H1 (cell line): ENCODE data around the gene AADAC. TPM values are rescaled to one million over a fixed set of nuclear protein-coding genes. Genes with fewer than 3 reads are reported as not detected.

Experiments
- CTCF ChIA-PET: fragments of 300-600 bp; sonication (Branson Sonifier 250); formaldehyde crosslinking; loops from one replicate; lab custom pipeline; 2021; ENCODE audit not compliant: partially characterized antibody; lab: Charles Lee
- POLR2A ChIA-PET: fragments of 300-600 bp; sonication (Branson Sonifier 250); formaldehyde crosslinking; loops from one replicate; lab custom pipeline; 2021; ENCODE audit warnings: inconsistent platforms; ENCODE audit not compliant: partially characterized antibody; lab: Charles Lee
- DNase-seq, 2 experiments: peaks; one replicate each; pipeline versions ENCODE4 v3.0.0 to v3.0.0-alpha.2; 2010 to 2022; ENCODE audit warnings: low spot score in 2 of 2, low read depth in 1 of 2, mixed read lengths in 1 of 2
- FAIRE-seq: peaks from 2 replicates; lab custom pipeline; 2011; peaks lifted over from hg19 to GRCh38; lab: Jason Lieb, UNC
- H2AFZ ChIP-seq: 2 replicates; pipeline ENCODE4 v1.8.1; 2012; ENCODE audit warnings: low read length, inconsistent platforms
- H2AK5ac ChIP-seq: 2 replicates; pipeline ENCODE4 v1.6.1; 2013; ENCODE audit warnings: low read depth, low read length
- H2BK120ac ChIP-seq: replicated peaks from 2 replicates; pipeline ENCODE3; 2013; ENCODE audit warnings: low read depth, low read length, inconsistent platforms
- H2BK12ac ChIP-seq: 2 replicates; pipeline ENCODE4 v1.6.1; 2013; ENCODE audit warnings: low read depth, low read length
- H2BK15ac ChIP-seq: 2 replicates; pipeline ENCODE4 v1.6.1; 2013; ENCODE audit warnings: low read length
- H2BK20ac ChIP-seq: 2 replicates; pipeline ENCODE4 v1.6.1; 2013; ENCODE audit warnings: low read length
- H2BK5ac ChIP-seq: 2 replicates; pipeline ENCODE4 v1.6.1; 2013; ENCODE audit warnings: low read depth, low read length
- H3K14ac ChIP-seq: 2 replicates; pipeline ENCODE4 v1.6.1; 2013; ENCODE audit warnings: inconsistent platforms; ENCODE audit not compliant: insufficient read length
- H3K18ac ChIP-seq: 2 replicates; pipeline ENCODE4 v1.6.1; 2013; ENCODE audit warnings: low read length; ENCODE audit errors: extremely low read depth
- H3K23ac ChIP-seq: 2 replicates; pipeline ENCODE4 v1.6.1; 2013; ENCODE audit warnings: inconsistent platforms; ENCODE audit not compliant: insufficient read length
- H3K23me2 ChIP-seq: 2 replicates; pipeline ENCODE4 v1.6.1; 2013; ENCODE audit warnings: low read depth, low read length
- H3K27ac ChIP-seq: 2 replicates; pipeline ENCODE4 v1.6.1; 2011; ENCODE audit warnings: low read depth, low read length, inconsistent platforms
- H3K27me3 ChIP-seq, 4 experiments: replicated peaks in 1 of 4; 1 replicate in 1 of 4; 2 replicates in 3 of 4; pipeline versions ENCODE4 v1.6.1 to v1.8.1; 2011 to 2013; ENCODE audit warnings: low read length in 3 of 4, mild to moderate bottlenecking in 3 of 4, inconsistent platforms in 2 of 4, mixed read lengths in 2 of 4, moderate library complexity in 1 of 4; ENCODE audit not compliant: control insufficient read depth in 3 of 4, insufficient read depth in 3 of 4; ENCODE audit errors: extremely low read depth in 1 of 4
- H3K36me3 ChIP-seq, 4 experiments: 2 replicates each; pipeline versions ENCODE4 v1.6.1 to v1.8.1; 2011 to 2013; ENCODE audit warnings: mild to moderate bottlenecking in 4 of 4, low read length in 3 of 4, moderate library complexity in 2 of 4, control low read depth in 1 of 4, inconsistent platforms in 1 of 4; ENCODE audit not compliant: insufficient read depth in 4 of 4, control insufficient read depth in 2 of 4
- H3K4ac ChIP-seq: replicated peaks from 2 replicates; pipeline ENCODE3; 2013; ENCODE audit warnings: low read length, low read depth, mixed read lengths, inconsistent platforms; ENCODE audit not compliant: insufficient read length
- H3K4me1 ChIP-seq, 4 experiments: replicated peaks in 1 of 4; 1 replicate in 1 of 4; 2 replicates in 3 of 4; pipeline versions ENCODE4 v1.6.1 to v1.8.1; 2011 to 2013; ENCODE audit warnings: low read length in 3 of 4, inconsistent platforms in 2 of 4, mixed read lengths in 1 of 4; ENCODE audit not compliant: insufficient read depth in 4 of 4, control insufficient read depth in 3 of 4
- H3K4me2 ChIP-seq, 2 experiments: 2 replicates each; pipeline versions ENCODE4 v1.6.1 to v1.8.1; 2011 to 2013; ENCODE audit warnings: low read depth in 2 of 2, low read length in 2 of 2, control low read depth in 1 of 2, inconsistent platforms in 1 of 2, mild to moderate bottlenecking in 1 of 2; ENCODE audit not compliant: insufficient read depth in 1 of 2
- H3K4me3 ChIP-seq, 4 experiments: fragments of 200-600, 300-600 bp in 1 of 4; sonication (generic), shearing (Covaris generic), sonication (Bioruptor Twin) in 1 of 4; 2 replicates each; pipeline versions ENCODE4 v1.5.1 to v1.8.1; 2011 to 2016; ENCODE audit warnings: low read length in 4 of 4, low read depth in 3 of 4, control low read depth in 2 of 4, inconsistent platforms in 2 of 4, mild to moderate bottlenecking in 2 of 4, mixed read lengths in 1 of 4, moderate library complexity in 1 of 4; ENCODE audit not compliant: insufficient read depth in 2 of 4; ENCODE audit errors: extremely low read depth in 1 of 4
- H3K56ac ChIP-seq: replicated peaks from 2 replicates; pipeline ENCODE3; 2013; ENCODE audit warnings: low read depth, mild to moderate bottlenecking, mixed read lengths, low read length, inconsistent platforms; ENCODE audit not compliant: insufficient read length
- H3K79me1 ChIP-seq: 2 replicates; pipeline ENCODE4 v1.6.1; 2013; ENCODE audit warnings: low read depth, low read length, control low read depth
- H3K79me2 ChIP-seq, 2 experiments: 2 replicates each; pipeline versions ENCODE4 v1.6.1 to v1.8.1; 2012 to 2013; ENCODE audit warnings: low read length in 2 of 2, mild to moderate bottlenecking in 2 of 2, inconsistent platforms in 1 of 2; ENCODE audit not compliant: insufficient read depth in 2 of 2, control insufficient read depth in 1 of 2
- H3K9ac ChIP-seq, 4 experiments: replicated peaks in 1 of 4; 1 replicate in 1 of 4; 2 replicates in 3 of 4; pipeline versions ENCODE4 v1.6.1 to v1.8.1; 2011 to 2013; ENCODE audit warnings: low read depth in 3 of 4, low read length in 3 of 4, control low read depth in 2 of 4, mild to moderate bottlenecking in 2 of 4, moderate library complexity in 2 of 4, inconsistent platforms in 1 of 4; ENCODE audit errors: extremely low read depth in 1 of 4
- H3K9me3 ChIP-seq, 2 experiments: 2 replicates each; pipeline versions ENCODE4 v1.6.1 to v1.8.1; 2012 to 2013; ENCODE audit warnings: mild to moderate bottlenecking in 2 of 2, moderate library complexity in 2 of 2, control low read depth in 1 of 2, inconsistent platforms in 1 of 2, low read depth in 1 of 2, low read length in 1 of 2, mixed read lengths in 1 of 2; ENCODE audit not compliant: insufficient read depth in 2 of 2
- H4K20me1 ChIP-seq, 2 experiments: replicated peaks in 1 of 2; 2 replicates each; pipeline versions ENCODE3 to v1.8.1; 2011 to 2013; ENCODE audit warnings: inconsistent platforms in 2 of 2, low read length in 2 of 2, mild to moderate bottlenecking in 1 of 2; ENCODE audit not compliant: insufficient read depth in 2 of 2, control insufficient read depth in 1 of 2
- H4K5ac ChIP-seq: 2 replicates; pipeline ENCODE4 v1.6.1; 2013; ENCODE audit warnings: low read length, low read depth, mixed read lengths, inconsistent platforms; ENCODE audit not compliant: insufficient read length
- H4K8ac ChIP-seq: 2 replicates; pipeline ENCODE4 v1.8.0; 2013; ENCODE audit warnings: mild to moderate bottlenecking, moderate library complexity, low read length, inconsistent platforms; ENCODE audit not compliant: insufficient read depth; ENCODE audit errors: extremely low read depth
- H4K91ac ChIP-seq: replicated peaks from 2 replicates; pipeline ENCODE3; 2013; ENCODE audit warnings: low read length, mixed read lengths, inconsistent platforms; ENCODE audit not compliant: insufficient read length
- CREB1 ChIP-seq: IDR thresholded peaks from 2 replicates; pipeline ENCODE4 v1.6.1; 2012; ENCODE audit warnings: inconsistent platforms
- EGR1 ChIP-seq: IDR thresholded peaks from 2 replicates; pipeline ENCODE4 v1.6.1; 2011; ENCODE audit warnings: low read depth, low read length, borderline replicate concordance
- PHF8 ChIP-seq: fragments of 200-600 bp; sonication (generic); conservative IDR thresholded peaks from 2 replicates; pipeline ENCODE4 v1.7.1; 2012; ENCODE audit warnings: low read depth, mild to moderate bottlenecking, inconsistent platforms, low read length, moderate library complexity
- SIRT6 ChIP-seq: IDR thresholded peaks from one replicate; pipeline ENCODE4 v1.7.1; 2012; ENCODE audit warnings: low read length, inconsistent platforms
- WGBS, 2 experiments: shearing (Covaris generic) in 1 of 2; methylation state at CpG; one replicate each; pipeline versions ENCODE4 v1.1.6 to v1.1.7; 2013 to 2015; ENCODE audit warnings: low lambda C conversion rate in 2 of 2, mixed read lengths in 2 of 2, inconsistent platforms in 1 of 2, low coverage in 1 of 2, missing lambda C conversion rate in 1 of 2; ENCODE audit not compliant: insufficient replicate concordance in 2 of 2, insufficient coverage in 1 of 2, insufficient read length in 1 of 2; ENCODE audit errors: extremely low coverage in 1 of 2, missing lambda C conversion rate in 1 of 2; 5-methylcytosine and 5-hydroxymethylcytosine counted together
- polyA plus RNA-seq, 7 experiments: library from polyadenylated mRNA; depleted of rRNA in 3 of 7; stranded (reverse) in 5 of 7; unstranded in 2 of 7; fragments of >200 nt in 5 of 7; fragments of 200-250 nt in 2 of 7; gene quantifications; 1 replicate in 5 of 7; 2 replicates in 1 of 7; 4 replicates in 1 of 7; pipeline versions ENCODE4 v1.2.1 to v1.2.3, GENCODE V29; 2011 to 2013; ENCODE audit warnings: missing spikeins in 2 of 7, mixed read lengths in 2 of 7
- total RNA-seq: library from RNA; stranded (reverse); fragmentation: NEBNext Ultra II Directional; extraction: Animal tissue kit (Norgen Biotek cat#: 25700); gene quantifications from 2 replicates; pipeline ENCODE4 v1.2.1, GENCODE V29; 2021

The AADAC gene
- total and polyA plus RNA-seq, 2 of the 8 experiments (the other 6 are each of a cell fraction or from before 2014, with no cell fraction given) = not detected

DNA sequence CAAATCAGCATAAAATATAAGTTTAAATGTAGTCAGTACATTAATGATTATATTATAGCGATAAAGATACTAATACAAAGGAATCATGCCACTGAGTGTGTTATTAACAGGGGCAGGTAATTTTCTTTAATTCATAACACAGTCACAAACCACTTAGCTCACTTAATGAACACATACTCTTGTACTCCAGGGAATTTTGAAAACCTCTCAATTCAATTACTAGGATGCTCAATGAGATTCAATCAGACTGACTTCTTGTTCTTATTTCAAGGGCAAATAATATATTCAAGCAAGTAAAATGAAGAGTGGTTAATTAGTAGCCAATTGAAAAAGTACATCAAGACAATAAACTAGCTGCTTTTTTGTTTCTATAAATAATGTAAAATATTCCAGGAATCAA is 53.8 kb downstream of the AADAC start:
- no peak overlapping the region for H3K18ac ChIP-seq
- no peak overlapping the region for H3K56ac ChIP-seq
- no peak overlapping the region for H3K27ac ChIP-seq
- no peak overlapping the region for H2BK120ac ChIP-seq
- no peaks in the 10 kb centered on the region for H3K36me3 ChIP-seq
- POLR2A ChIA-PET = no interaction called here
- DNase-seq (no peak), FAIRE-seq (no peak)
- H3K4me1 ChIP-seq = no peaks in the 10 kb centered on the region
- H2BK20ac ChIP-seq = no peak overlapping the region
- no peak overlapping the region for H2BK5ac ChIP-seq
- WGBS, 2 experiments = 100% methylated on average over 1 of the region's 1 CpG; no CpG with 5 or more reads in 1 of the 2 experiments
- no peak overlapping the region for H3K4ac ChIP-seq
- H4K20me1 ChIP-seq = no peaks in the 10 kb centered on the region
- no peaks in the 10 kb centered on the region for H3K27me3 ChIP-seq
- H2AFZ ChIP-seq = no peak overlapping the region
- H3K9ac ChIP-seq = no peak overlapping the region
- H3K23me2 ChIP-seq = no peaks in the 10 kb centered on the region
- H2AK5ac ChIP-seq = no peak overlapping the region
- H4K8ac ChIP-seq = no peak overlapping the region
- no peak overlapping the region for H2BK15ac ChIP-seq
- no peaks in the 10 kb centered on the region for H3K79me2 ChIP-seq
- no peak overlapping the region for H4K91ac ChIP-seq
- H3K14ac ChIP-seq = no peak overlapping the region
- CTCF ChIA-PET = interaction anchor here (0.8 kb wide), 1 partner anchor 428 kb away, joined by 3 read pairs; no protein-coding TSS in a partner anchor
- no peaks in the 10 kb centered on the region for H3K9me3 ChIP-seq
- H4K5ac ChIP-seq = no peak overlapping the region
- H3K23ac ChIP-seq = no peak overlapping the region
- no peaks in the 10 kb centered on the region for H3K79me1 ChIP-seq
- no peak overlapping the region for H3K4me3 ChIP-seq
- H2BK12ac ChIP-seq = no peak overlapping the region
- H3K4me2 ChIP-seq = no peak overlapping the region
- TF ChIP-seq SIRT6 = no peak
- no peak for TF ChIP-seq CREB1
- TF ChIP-seq EGR1 = no peak
- TF ChIP-seq PHF8 = no peak
